Ovary (tissue), 9 donors: ENCODE data around the gene RBMS1. TPM values are rescaled to one million over a fixed set of nuclear protein-coding genes. Genes with fewer than 3 reads are reported as not detected.

Experiments
- DNase-seq, 5 donors: peaks; one replicate each; pipeline ENCODE4 v3.0.0-alpha.2; 2019 to 2020
- H3K27ac ChIP-seq, 2 donors: fragments of 200-600 bp; one replicate each; pipeline versions ENCODE4 v1.5.1 to v1.8.0; 2019 to 2022
- H3K27me3 ChIP-seq: fragments of 200-600 bp; one replicate; pipeline ENCODE4 v1.8.0; 2022
- H3K36me3 ChIP-seq: fragments of 200-600 bp; sonication (generic); one replicate; pipeline ENCODE4 v1.5.1; 2019
- H3K4me1 ChIP-seq: one replicate; pipeline ENCODE4 v1.8.1; 2013; ENCODE audit warnings: mild to moderate bottlenecking, moderate library complexity; ENCODE audit not compliant: insufficient read depth
- H3K4me3 ChIP-seq: fragments of 200-600 bp; sonication (generic); one replicate; pipeline ENCODE4 v1.5.1; 2017
- H3K9me3 ChIP-seq, 2 donors: fragments of 200-600 bp in 1 of 2; sonication (generic) in 1 of 2; one replicate each; pipeline versions ENCODE4 v1.5.1 to v1.8.1; 2013 to 2019; ENCODE audit warnings: mild to moderate bottlenecking in 1 of 2, moderate library complexity in 1 of 2
- EP300 ChIP-seq: sonication (generic); formaldehyde crosslinking; IDR thresholded peaks from one replicate; pipeline ENCODE4 v1.6.1; 2017; ENCODE audit warnings: antibody characterized with exemption
- POLR2A ChIP-seq: fragments of 450-650 bp; IDR thresholded peaks from one replicate; pipeline ENCODE4 v1.6.1; 2017; ENCODE audit warnings: antibody characterized with exemption, mild to moderate bottlenecking, moderate library complexity
- WGBS, 3 donors: extraction: QIAGEN DNeasy Blood & Tissue Kit in 1 of 3; methylation state at CpG; one replicate each; pipeline versions ENCODE4 v1.1.5 to v1.1.7; 2013 to 2017; 5-methylcytosine and 5-hydroxymethylcytosine counted together
- intact Hi-C, 4 donors: fragments of 100-400 bp; cut with DNase I; formaldehyde crosslinking; loops; one replicate each; pipeline versions ENCODE4 v1.11.0 to v1.15.1; 2022 to 2023
- polyA plus RNA-seq, 2 donors: library from polyadenylated mRNA; stranded (reverse); fragments of 200-250 nt in 1 of 2; fragments of 350-450 nt in 1 of 2; fragmentation: Illumina TruSeq in 1 of 2; extraction: RNeasy Lipid Tissue Mini Kit (QIAGEN cat#74804) in 1 of 2; gene quantifications; one replicate each; pipeline ENCODE4 v1.2.3, GENCODE V29; 2013 to 2014
- total RNA-seq, 7 donors: library from RNA; depleted of rRNA in 2 of 7; stranded (reverse); fragments of >200 nt in 2 of 7; fragmentation: NEBNext Ultra II Directional in 3 of 7; extraction: Animal tissue kit (Norgen Biotek cat#: 25700) in 3 of 7; gene quantifications; one replicate each; pipeline versions ENCODE4 v1.1.0 to v1.2.4, GENCODE V29; 2016 to 2023
- TF ChIP-seq, protein P1 (sequence below), 3 donors: fragments of 450-650 bp in 2 of 3; fragments of 200-600 bp in 1 of 3; IDR thresholded peaks; one replicate each; pipeline versions ENCODE4 v1.5.1 to v1.8.0; 2016 to 2022; ENCODE audit warnings: antibody characterized with exemption in 3 of 3, mild to moderate bottlenecking in 1 of 3
- donor health status: DM: no; HTN: no; CAD: no; lungs with moderate emphysema.
- donor health status: DM: no; HTN: no; CAD: no.
- donor health status: Bipolar disorder and iron deficiency.
- donor health status: DM: yes; HTN: yes; CAD: no.
- donor health status: DM: no; HTN: no; CAD: no.
- donor health status: DM: yes; HTN: yes; CAD: no.

RBMS1 gene
- total and polyA plus RNA-seq, 9 donors = 50.7 to 91.9 (median 73.8) TPM

DNA sequence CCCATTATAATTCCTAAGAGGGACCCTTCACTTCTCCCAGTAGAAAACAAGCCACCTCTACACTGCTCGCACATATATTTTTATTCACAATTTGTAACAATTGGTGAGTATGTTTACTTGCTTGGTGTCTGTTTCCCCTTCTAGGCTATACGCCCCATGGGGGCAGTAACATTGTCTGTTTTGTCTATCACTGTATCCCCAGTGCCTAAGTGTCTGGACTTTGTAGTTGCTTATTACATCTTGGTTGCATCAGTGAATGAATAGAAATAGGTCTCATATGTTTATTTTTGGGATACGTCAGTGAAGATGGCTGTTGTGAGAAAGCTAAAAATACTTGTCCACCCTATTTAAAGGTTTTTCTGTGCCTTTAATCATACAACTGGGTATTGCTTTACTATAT is 206.1 kb downstream of the RBMS1 start:
- 50 to 71% (median 55%) methylated on average over 3 of the region's 3 CpGs for WGBS, 3 donors
- Histone ChIP-seq H3K27ac (no peak overlapping the region), H3K36me3 (no peaks in the 10 kb centered on the region), H3K4me1 (peaks cover 4% of the 10 kb centered on the region), H3K4me3 (no peak overlapping the region), H3K27me3 (no peaks in the 10 kb centered on the region), H3K9me3 (no peaks in the 10 kb centered on the region)
- DNase-seq = no peak
- TF ChIP-seq EP300 (no peak), POLR2A (no peak)
- TF ChIP-seq, protein P1, sequence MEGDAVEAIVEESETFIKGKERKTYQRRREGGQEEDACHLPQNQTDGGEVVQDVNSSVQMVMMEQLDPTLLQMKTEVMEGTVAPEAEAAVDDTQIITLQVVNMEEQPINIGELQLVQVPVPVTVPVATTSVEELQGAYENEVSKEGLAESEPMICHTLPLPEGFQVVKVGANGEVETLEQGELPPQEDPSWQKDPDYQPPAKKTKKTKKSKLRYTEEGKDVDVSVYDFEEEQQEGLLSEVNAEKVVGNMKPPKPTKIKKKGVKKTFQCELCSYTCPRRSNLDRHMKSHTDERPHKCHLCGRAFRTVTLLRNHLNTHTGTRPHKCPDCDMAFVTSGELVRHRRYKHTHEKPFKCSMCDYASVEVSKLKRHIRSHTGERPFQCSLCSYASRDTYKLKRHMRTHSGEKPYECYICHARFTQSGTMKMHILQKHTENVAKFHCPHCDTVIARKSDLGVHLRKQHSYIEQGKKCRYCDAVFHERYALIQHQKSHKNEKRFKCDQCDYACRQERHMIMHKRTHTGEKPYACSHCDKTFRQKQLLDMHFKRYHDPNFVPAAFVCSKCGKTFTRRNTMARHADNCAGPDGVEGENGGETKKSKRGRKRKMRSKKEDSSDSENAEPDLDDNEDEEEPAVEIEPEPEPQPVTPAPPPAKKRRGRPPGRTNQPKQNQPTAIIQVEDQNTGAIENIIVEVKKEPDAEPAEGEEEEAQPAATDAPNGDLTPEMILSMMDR (IDR thresholded peaks at IDR 0.05) = no peak
- intact Hi-C loops = no loop called here

DNA sequence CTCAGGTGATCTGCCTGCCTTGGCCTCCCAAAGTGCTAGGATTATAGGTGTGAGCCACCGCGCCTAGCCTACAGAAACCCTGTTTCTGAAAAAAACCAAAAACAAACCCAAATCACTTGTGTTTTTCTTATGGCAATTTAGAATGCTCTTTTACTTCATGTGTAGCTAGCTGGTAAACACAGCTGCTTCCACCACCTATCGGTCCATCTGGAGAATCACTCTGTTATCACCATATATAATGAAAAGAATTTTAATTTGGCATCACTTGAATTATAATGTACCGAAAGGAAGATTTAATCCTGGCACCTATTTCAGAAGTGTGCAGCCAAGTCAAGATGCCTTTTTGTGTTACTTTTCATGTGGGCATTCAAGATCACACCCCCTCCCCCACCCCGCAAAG is 207.1 kb downstream of the RBMS1 start:
- Histone ChIP-seq H3K36me3 (no peaks in the 10 kb centered on the region), H3K27ac (no peak overlapping the region), H3K4me1 (peaks cover 4% of the 10 kb centered on the region), H3K9me3 (no peaks in the 10 kb centered on the region), H3K4me3 (no peak overlapping the region), H3K27me3 (no peaks in the 10 kb centered on the region)
- WGBS, 3 donors = 92% methylated on average over 5 of the region's 5 CpGs
- intact Hi-C loops = no loop called here
- DNase-seq = no peak
- TF ChIP-seq, protein P1 (IDR thresholded peaks at IDR 0.05) = no peak
- TF ChIP-seq POLR2A (no peak), EP300 (no peak)

DNA sequence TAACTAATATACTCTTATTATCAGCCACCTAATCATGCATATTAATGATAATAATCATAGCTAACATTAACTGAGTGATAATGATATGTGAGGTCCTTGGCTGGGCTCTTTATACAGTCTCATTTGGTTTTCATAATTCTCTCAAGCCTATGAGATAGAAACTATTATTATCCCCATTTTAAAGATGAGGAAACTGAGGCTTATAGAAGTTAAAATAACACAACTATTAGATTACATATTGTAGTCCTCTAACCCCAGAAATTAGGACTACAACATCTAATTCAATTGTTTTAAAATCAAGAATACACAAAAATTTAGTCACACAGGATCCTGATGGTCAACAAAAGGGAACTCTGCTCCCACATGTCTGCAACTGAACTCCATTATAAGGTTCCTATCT is 209.9 kb downstream of the RBMS1 start:
- no peak for DNase-seq
- Histone ChIP-seq H3K4me3 (no peak overlapping the region), H3K4me1 (peaks cover 2% of the 10 kb centered on the region), H3K27ac (no peak overlapping the region), H3K36me3 (no peaks in the 10 kb centered on the region), H3K9me3 (no peaks in the 10 kb centered on the region), H3K27me3 (no peaks in the 10 kb centered on the region)
- TF ChIP-seq POLR2A (no peak), EP300 (no peak)
- TF ChIP-seq, protein P1 (IDR thresholded peaks at IDR 0.05) = no peak
- intact Hi-C loops = no loop called here

DNA sequence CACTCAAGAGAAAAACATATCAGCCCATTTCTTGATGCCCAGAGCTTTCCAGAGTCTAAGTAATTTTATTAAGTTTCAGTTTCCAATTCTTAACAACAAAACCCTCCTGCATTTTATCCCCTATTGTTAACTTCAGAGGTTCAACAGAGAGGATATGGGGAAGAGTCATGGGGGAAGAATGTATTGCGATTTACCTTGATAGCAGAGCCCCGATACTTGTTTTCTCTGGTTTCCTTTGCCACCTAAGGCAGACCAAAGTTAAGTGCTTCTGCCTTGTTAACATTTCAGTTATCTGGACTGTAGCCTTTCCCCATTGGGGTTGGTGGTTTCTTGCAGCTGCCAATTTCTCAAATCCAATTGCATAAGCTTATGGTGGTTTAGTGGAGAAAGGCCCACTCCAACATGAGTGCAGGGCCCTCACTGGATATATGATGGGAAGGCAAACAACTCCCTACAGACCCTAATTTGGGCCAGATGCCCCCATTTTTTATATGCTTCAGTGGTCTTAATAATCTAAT is 211.5 kb downstream of the RBMS1 start:
- H3K36me3 ChIP-seq = no peaks in the 10 kb centered on the region

More for the DNA sequence above, 211.5 kb downstream of the RBMS1 start:
- TF ChIP-seq POLR2A (no peak), EP300 (no peak)
- TF ChIP-seq, protein P1 (IDR thresholded peaks at IDR 0.05) = no peak
- intact Hi-C loops = no loop called here
- H3K27me3 ChIP-seq = no peaks in the 10 kb centered on the region
- DNase-seq = no peak
- no peaks in the 10 kb centered on the region for H3K4me1 ChIP-seq
- no peak overlapping the region for H3K4me3 ChIP-seq
- WGBS, 3 donors = 99 to 100% (median 99%) methylated on average over 2 of the region's 2 CpGs
- H3K9me3 ChIP-seq = no peaks in the 10 kb centered on the region
- H3K27ac ChIP-seq = no peak overlapping the region
